HEK293 (cell line): ENCODE data around the gene PLEKHA7.

Experiments
- CTCF ChIA-PET: fragments of 350-600 bp; formaldehyde crosslinking; extraction: SDS; loops from one replicate; lab custom pipeline; 2021; ENCODE audit warnings: antibody characterized with exemption; lab: Yijun Ruan, JAX
- POLR2A ChIA-PET: fragments of 300-600 bp; formaldehyde crosslinking; extraction: SDS; loops from one replicate; lab custom pipeline; 2020; ENCODE audit warnings: antibody characterized with exemption, inconsistent platforms; lab: Yijun Ruan, JAX
- H3K27ac ChIP-seq: fragments of 200-500 bp; sonication (Bioruptor generic); 2 replicates; pipeline ENCODE4 v1.5.1; 2014; ENCODE audit warnings: low read depth, low read length, control low read depth, inconsistent platforms; ENCODE audit errors: extremely low read depth
- H3K36me3 ChIP-seq, 2 experiments: fragments of 200-500 bp in 1 of 2; sonication (Bioruptor generic) in 1 of 2; 1 replicate in 1 of 2; 2 replicates in 1 of 2; pipeline ENCODE4 v1.5.1; 2014 to 2017; ENCODE audit warnings: inconsistent platforms in 2 of 2, low read length in 2 of 2; ENCODE audit not compliant: control insufficient read depth in 2 of 2, insufficient read depth in 1 of 2
- H3K4me1 ChIP-seq: fragments of 200-500 bp; sonication (Bioruptor generic); 2 replicates; pipeline ENCODE4 v1.5.1; 2014; ENCODE audit warnings: mild to moderate bottlenecking, low read length, inconsistent platforms; ENCODE audit not compliant: control insufficient read depth, insufficient read depth
- H3K4me3 ChIP-seq: 2 replicates; pipeline ENCODE4 v1.5.1; 2011; ENCODE audit warnings: low read depth, mild to moderate bottlenecking, control low read depth, low read length, moderate library complexity
- H3K9me3 ChIP-seq: fragments of 200-500 bp; sonication (Bioruptor generic); 2 replicates; pipeline ENCODE4 v1.5.1; 2014; ENCODE audit warnings: low read depth, low read length, inconsistent platforms; ENCODE audit not compliant: control insufficient read depth, insufficient read depth
- GFI1B ChIP-seq: fragments of 450-650 bp; formaldehyde crosslinking; IDR thresholded peaks from 2 replicates; pipeline ENCODE4 v1.5.1; 2016; ENCODE audit warnings: missing biosample characterization, missing genetic modification characterization
- MEIS1 ChIP-seq: sonication (generic); formaldehyde crosslinking; IDR thresholded peaks from 2 replicates; pipeline ENCODE4 v1.8.1; 2022; ENCODE audit warnings: missing genetic modification reagents, mild to moderate bottlenecking, borderline replicate concordance
- MYNN ChIP-seq: fragments of 450-650 bp; formaldehyde crosslinking; IDR thresholded peaks from 2 replicates; pipeline ENCODE4 v1.5.1; 2016; ENCODE audit warnings: missing biosample characterization, missing genetic modification characterization, borderline replicate concordance
- TRIM28 ChIP-seq: IDR thresholded peaks from 2 replicates; pipeline ENCODE4 v1.6.1; 2011; ENCODE audit warnings: low read length, control low read depth, borderline replicate concordance
- ZBTB21 ChIP-seq: fragments of 450-650 bp; formaldehyde crosslinking; IDR thresholded peaks from 2 replicates; pipeline ENCODE4 v1.5.1; 2017; ENCODE audit warnings: missing biosample characterization, missing genetic modification characterization
- ZFP37 ChIP-seq: fragments of 450-650 bp; formaldehyde crosslinking; IDR thresholded peaks from 2 replicates; pipeline ENCODE4 v1.5.1; 2016; ENCODE audit warnings: missing biosample characterization, missing genetic modification characterization
- ZNF2 ChIP-seq: fragments of 450-650 bp; formaldehyde crosslinking; IDR thresholded peaks from 2 replicates; pipeline ENCODE4 v1.5.1; 2016; ENCODE audit warnings: missing biosample characterization, missing genetic modification characterization
- ZNF248 ChIP-seq: fragments of 450-650 bp; formaldehyde crosslinking; IDR thresholded peaks from 2 replicates; pipeline ENCODE4 v1.5.1; 2017; ENCODE audit warnings: missing biosample characterization, missing genetic modification characterization
- ZNF274 ChIP-seq, 2 experiments: fragments of 200-500 bp in 1 of 2; fragments of 450-650 bp in 1 of 2; sonication (Bioruptor generic) in 1 of 2; formaldehyde crosslinking in 1 of 2; IDR thresholded peaks; 2 replicates each; pipeline versions ENCODE4 v1.5.1 to v1.6.1; 2014 to 2016; ENCODE audit warnings: borderline replicate concordance in 1 of 2, inconsistent platforms in 1 of 2, low read length in 1 of 2, missing biosample characterization in 1 of 2, missing genetic modification characterization in 1 of 2
- ZNF394 ChIP-seq: fragments of 450-650 bp; formaldehyde crosslinking; IDR thresholded peaks from 2 replicates; pipeline ENCODE4 v1.5.1; 2016; ENCODE audit warnings: missing biosample characterization, missing genetic modification characterization, mild to moderate bottlenecking, moderate library complexity, borderline replicate concordance
- ZNF416 ChIP-seq: fragments of 450-650 bp; formaldehyde crosslinking; IDR thresholded peaks from 2 replicates; pipeline ENCODE4 v1.5.1; 2016; ENCODE audit warnings: missing biosample characterization, missing genetic modification characterization
- ZNF48 ChIP-seq: fragments of 450-650 bp; formaldehyde crosslinking; IDR thresholded peaks from 2 replicates; pipeline ENCODE4 v1.5.1; 2016; ENCODE audit warnings: missing biosample characterization, missing genetic modification characterization
- ZNF501 ChIP-seq: fragments of 450-650 bp; formaldehyde crosslinking; IDR thresholded peaks from 2 replicates; pipeline ENCODE4 v1.5.1; 2016; ENCODE audit warnings: missing biosample characterization, missing genetic modification characterization
- ZNF548 ChIP-seq: fragments of 450-650 bp; formaldehyde crosslinking; IDR thresholded peaks from 2 replicates; pipeline ENCODE4 v1.5.1; 2016; ENCODE audit warnings: missing biosample characterization, missing genetic modification characterization
- ZNF596 ChIP-seq: fragments of 450-650 bp; IDR thresholded peaks from 2 replicates; pipeline ENCODE4 v1.5.0; 2018; ENCODE audit warnings: missing biosample characterization, mild to moderate bottlenecking, missing genetic modification characterization, moderate library complexity
- ZNF600 ChIP-seq: fragments of 450-650 bp; formaldehyde crosslinking; IDR thresholded peaks from 2 replicates; pipeline ENCODE4 v1.5.1; 2016; ENCODE audit warnings: missing biosample characterization, missing genetic modification characterization
- ZNF639 ChIP-seq: fragments of 450-650 bp; formaldehyde crosslinking; IDR thresholded peaks from 2 replicates; pipeline ENCODE4 v1.5.1; 2016; ENCODE audit warnings: missing biosample characterization, missing genetic modification characterization
- ZNF654 ChIP-seq: fragments of 450-650 bp; formaldehyde crosslinking; IDR thresholded peaks from 2 replicates; pipeline ENCODE4 v1.5.1; 2016; ENCODE audit warnings: low read depth, missing biosample characterization, missing genetic modification characterization
- ZNF664 ChIP-seq: fragments of 450-650 bp; formaldehyde crosslinking; IDR thresholded peaks from 2 replicates; pipeline ENCODE4 v1.5.1; 2016; ENCODE audit warnings: missing biosample characterization, missing genetic modification characterization
- ZNF704 ChIP-seq: fragments of 450-650 bp; formaldehyde crosslinking; IDR thresholded peaks from 2 replicates; pipeline ENCODE4 v1.5.1; 2016; ENCODE audit warnings: missing biosample characterization, missing genetic modification characterization
- ZNF707 ChIP-seq: fragments of 450-650 bp; formaldehyde crosslinking; IDR thresholded peaks from 2 replicates; pipeline ENCODE4 v1.5.1; 2016; ENCODE audit warnings: missing biosample characterization, missing genetic modification characterization
- TF ChIP-seq, protein P1 (sequence below): fragments of 450-650 bp; formaldehyde crosslinking; IDR thresholded peaks from 2 replicates; pipeline ENCODE4 v1.5.1; 2017; ENCODE audit warnings: missing biosample characterization, missing genetic modification characterization
- TF ChIP-seq, protein P2 (sequence below): fragments of 450-650 bp; formaldehyde crosslinking; IDR thresholded peaks from 2 replicates; pipeline ENCODE4 v1.5.1; 2016; ENCODE audit warnings: missing biosample characterization, missing genetic modification characterization
- TF ChIP-seq, protein P3 (sequence below): fragments of 450-650 bp; formaldehyde crosslinking; IDR thresholded peaks from 2 replicates; pipeline ENCODE4 v1.5.1; 2016; ENCODE audit warnings: missing biosample characterization, missing genetic modification characterization

Gene PLEKHA7

DNA sequence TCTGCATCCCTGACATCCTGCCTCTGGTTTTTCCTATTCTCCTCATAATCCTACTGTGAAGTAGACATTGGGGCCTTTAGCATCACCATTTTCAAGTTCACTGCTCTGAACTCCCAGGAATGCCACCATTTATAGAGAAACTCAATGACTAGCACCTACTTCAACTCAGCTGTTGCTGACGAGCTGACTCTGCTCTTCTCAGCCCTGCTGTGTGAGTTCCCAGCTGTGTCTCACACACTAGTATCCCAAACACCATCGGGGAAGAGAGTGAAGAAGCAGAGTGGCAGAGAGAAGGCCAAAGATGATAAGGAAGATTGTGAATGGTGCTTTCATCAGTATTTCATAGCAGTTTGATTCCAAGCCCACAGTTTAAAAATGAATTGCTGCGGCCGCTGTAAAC, 71.9 kb downstream of the PLEKHA7 start:
- ChIA-PET CTCF (interaction anchor here (0.9 to 2.1 kb wide), 3 partner anchors 12 to 125 kb away, joined by 3 to 11 read pairs (median 5); no protein-coding TSS in a partner anchor), POLR2A (no interaction called here)
- H3K27ac ChIP-seq, result no peak overlapping the region
- TF ChIP-seq ZNF248 (tag by site-specific recombination) (no peak), ZBTB21 (tag by site-specific recombination) (no peak), TRIM28 (0 out of 2 replicates have a peak, but pooled peaks have one; percentile 14)
- no peaks in the 10 kb centered on the region for H3K36me3 ChIP-seq
- H3K4me3 ChIP-seq, result no peak overlapping the region
- no peaks in the 10 kb centered on the region for H3K9me3 ChIP-seq
- H3K4me1 ChIP-seq, result no peaks in the 10 kb centered on the region

- Histone ChIP-seq H3K4me1 (no peaks in the 10 kb centered on the region), H3K9me3 (no peaks in the 10 kb centered on the region), H3K27ac (no peak overlapping the region), H3K36me3 (no peaks in the 10 kb centered on the region), H3K4me3 (no peak overlapping the region)
- TF ChIP-seq MYNN (tag by site-specific recombination) (no peak), ZNF654 (no peak), ZNF664 (peak; percentile 75), MEIS1 (no peak)
- ChIA-PET POLR2A (no interaction called here), CTCF (interaction anchor here (0.5 to 2.1 kb wide), 4 partner anchors 12 to 121 kb away, joined by 3 to 11 read pairs (median 4); no protein-coding TSS in a partner anchor)
Measured at GRCh38 chr11:16941935-16942334, 72.3 kb downstream of the PLEKHA7 start.

GRCh38 chr11:16938061-16938460, 76.2 kb downstream of the PLEKHA7 start:
- H3K9me3 ChIP-seq, result no peaks in the 10 kb centered on the region
- H3K4me3 ChIP-seq, result no peak overlapping the region
- H3K4me1 ChIP-seq, result 0 out of 2 replicates have a peak, but pooled peaks cover 2% of the 10 kb centered on the region
- POLR2A ChIA-PET, result no interaction called here
- TF ChIP-seq ZNF2 (tag by site-specific recombination) (no peak), MYNN (tag by site-specific recombination) (no peak), ZNF600 (tag by site-specific recombination) (no peak), ZNF416 (tag by site-specific recombination) (no peak), GFI1B (tag by site-specific recombination) (no peak), ZNF707 (tag by site-specific recombination) (no peak), ZNF501 (tag by site-specific recombination) (no peak), ZNF704 (tag by site-specific recombination) (no peak), ZNF48 (tag by site-specific recombination) (no peak), MEIS1 (no peak), ZNF394 (no peak), ZNF596 (tag by site-specific recombination) (no peak), ZNF274 (IDR thresholded peaks at IDR 0.05; ENCODE audit: low read length) (no peak), ZNF274 (tag by site-specific recombination; IDR thresholded peaks at IDR 0.05; ENCODE audit: borderline replicate concordance) (no peak), ZFP37 (no peak), ZNF639 (tag by site-specific recombination) (no peak), ZNF548 (tag by site-specific recombination) (no peak)
- TF ChIP-seq, protein P1, sequence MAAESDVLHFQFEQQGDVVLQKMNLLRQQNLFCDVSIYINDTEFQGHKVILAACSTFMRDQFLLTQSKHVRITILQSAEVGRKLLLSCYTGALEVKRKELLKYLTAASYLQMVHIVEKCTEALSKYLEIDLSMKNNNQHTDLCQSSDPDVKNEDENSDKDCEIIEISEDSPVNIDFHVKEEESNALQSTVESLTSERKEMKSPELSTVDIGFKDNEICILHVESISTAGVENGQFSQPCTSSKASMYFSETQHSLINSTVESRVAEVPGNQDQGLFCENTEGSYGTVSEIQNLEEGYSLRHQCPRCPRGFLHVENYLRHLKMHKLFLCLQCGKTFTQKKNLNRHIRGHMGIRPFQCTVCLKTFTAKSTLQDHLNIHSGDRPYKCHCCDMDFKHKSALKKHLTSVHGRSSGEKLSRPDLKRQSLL, result no peak
- TF ChIP-seq, protein P2, sequence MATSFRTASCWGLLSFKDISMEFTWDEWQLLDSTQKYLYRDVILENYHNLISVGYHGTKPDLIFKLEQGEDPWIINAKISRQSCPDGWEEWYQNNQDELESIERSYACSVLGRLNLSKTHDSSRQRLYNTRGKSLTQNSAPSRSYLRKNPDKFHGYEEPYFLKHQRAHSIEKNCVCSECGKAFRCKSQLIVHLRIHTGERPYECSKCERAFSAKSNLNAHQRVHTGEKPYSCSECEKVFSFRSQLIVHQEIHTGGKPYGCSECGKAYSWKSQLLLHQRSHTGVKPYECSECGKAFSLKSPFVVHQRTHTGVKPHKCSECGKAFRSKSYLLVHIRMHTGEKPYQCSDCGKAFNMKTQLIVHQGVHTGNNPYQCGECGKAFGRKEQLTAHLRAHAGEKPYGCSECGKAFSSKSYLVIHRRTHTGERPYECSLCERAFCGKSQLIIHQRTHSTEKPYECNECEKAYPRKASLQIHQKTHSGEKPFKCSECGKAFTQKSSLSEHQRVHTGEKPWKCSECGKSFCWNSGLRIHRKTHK, result no peak
- TF ChIP-seq, protein P3, sequence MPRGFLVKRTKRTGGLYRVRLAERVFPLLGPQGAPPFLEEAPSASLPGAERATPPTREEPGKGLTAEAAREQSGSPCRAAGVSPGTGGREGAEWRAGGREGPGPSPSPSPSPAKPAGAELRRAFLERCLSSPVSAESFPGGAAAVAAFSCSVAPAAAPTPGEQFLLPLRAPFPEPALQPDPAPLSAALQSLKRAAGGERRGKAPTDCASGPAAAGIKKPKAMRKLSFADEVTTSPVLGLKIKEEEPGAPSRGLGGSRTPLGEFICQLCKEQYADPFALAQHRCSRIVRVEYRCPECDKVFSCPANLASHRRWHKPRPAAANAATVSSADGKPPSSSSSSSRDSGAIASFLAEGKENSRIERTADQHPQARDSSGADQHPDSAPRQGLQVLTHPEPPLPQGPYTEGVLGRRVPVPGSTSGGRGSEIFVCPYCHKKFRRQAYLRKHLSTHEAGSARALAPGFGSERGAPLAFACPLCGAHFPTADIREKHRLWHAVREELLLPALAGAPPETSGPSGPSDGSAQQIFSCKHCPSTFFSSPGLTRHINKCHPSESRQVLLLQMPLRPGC (tag by site-specific recombination), result no peak
- no peaks in the 10 kb centered on the region for H3K36me3 ChIP-seq
- no peak overlapping the region for H3K27ac ChIP-seq
- CTCF ChIA-PET, result interaction anchor here (0.7 to 2.3 kb wide), 4 partner anchors 114 to 181 kb away, joined by 3 to 12 read pairs (median 6); no protein-coding TSS in a partner anchor
